Measurements from ENCODE around the gene FHIP2A. TPM values are rescaled to one million over a fixed set of nuclear protein-coding genes. Genes with fewer than 3 reads are reported as not detected.

FHIP2A gene
- total and polyA plus RNA-seq, 12 donors = 4.8 to 36.6 (median 26.4) TPM

DNA sequence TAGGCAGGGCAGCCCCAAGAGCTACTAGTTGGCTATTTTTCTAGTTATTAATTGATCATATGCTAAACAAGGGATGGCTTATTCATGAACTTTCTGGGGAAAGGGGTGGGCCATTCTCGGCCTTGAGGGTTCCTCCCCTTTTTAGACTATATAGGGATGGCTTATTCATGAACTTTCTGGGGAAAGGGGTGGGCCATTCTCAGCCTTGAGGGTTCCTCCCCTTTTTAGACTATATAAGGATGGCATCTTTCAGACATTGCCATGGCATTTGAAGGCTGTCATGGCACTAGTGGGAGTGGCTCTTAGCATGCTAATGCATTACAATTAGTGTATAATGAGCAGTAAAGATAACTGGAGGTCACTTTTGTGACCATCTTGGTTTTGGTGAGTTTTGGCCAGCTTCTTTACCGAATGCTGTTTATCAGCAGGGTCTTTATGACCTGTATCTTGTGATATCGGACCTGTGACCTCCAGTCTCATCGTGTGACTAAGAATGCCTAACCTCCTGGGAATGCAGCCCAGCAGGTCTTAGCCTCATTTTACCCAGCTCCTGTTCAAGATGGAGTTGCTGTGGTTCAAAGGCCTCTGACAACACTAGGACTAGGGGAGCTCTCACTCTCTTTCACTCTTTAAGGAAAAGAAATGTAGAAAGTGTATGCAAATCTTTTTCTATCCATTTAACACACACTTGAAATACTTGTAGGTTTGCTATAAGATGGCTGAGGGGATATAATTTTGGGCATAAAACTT, 7.8 kb downstream of the FHIP2A start:
- H3K27me3 ChIP-seq = no peaks in the 10 kb centered on the region
- H3K4me1 ChIP-seq = peaks cover 4 to 46% (median 34%) of the 10 kb centered on the region in 9 donors
- 73 to 76% methylated on average over 4 of the region's 4 CpGs for WGBS, 2 donors
- DNase-seq (no peak), ATAC-seq (no peak)
- TF ChIP-seq, protein P1, sequence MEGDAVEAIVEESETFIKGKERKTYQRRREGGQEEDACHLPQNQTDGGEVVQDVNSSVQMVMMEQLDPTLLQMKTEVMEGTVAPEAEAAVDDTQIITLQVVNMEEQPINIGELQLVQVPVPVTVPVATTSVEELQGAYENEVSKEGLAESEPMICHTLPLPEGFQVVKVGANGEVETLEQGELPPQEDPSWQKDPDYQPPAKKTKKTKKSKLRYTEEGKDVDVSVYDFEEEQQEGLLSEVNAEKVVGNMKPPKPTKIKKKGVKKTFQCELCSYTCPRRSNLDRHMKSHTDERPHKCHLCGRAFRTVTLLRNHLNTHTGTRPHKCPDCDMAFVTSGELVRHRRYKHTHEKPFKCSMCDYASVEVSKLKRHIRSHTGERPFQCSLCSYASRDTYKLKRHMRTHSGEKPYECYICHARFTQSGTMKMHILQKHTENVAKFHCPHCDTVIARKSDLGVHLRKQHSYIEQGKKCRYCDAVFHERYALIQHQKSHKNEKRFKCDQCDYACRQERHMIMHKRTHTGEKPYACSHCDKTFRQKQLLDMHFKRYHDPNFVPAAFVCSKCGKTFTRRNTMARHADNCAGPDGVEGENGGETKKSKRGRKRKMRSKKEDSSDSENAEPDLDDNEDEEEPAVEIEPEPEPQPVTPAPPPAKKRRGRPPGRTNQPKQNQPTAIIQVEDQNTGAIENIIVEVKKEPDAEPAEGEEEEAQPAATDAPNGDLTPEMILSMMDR (IDR thresholded peaks at IDR 0.05) = no peak
- intact Hi-C loops (cut with DNase I) = loop anchor here in 4 of 10 donors (10.0 kb wide), 2 partner anchors 355 to 525 kb away; no protein-coding TSS in a partner anchor
- H3K27ac ChIP-seq = no peak overlapping the region
- no peaks in the 10 kb centered on the region for H3K9me3 ChIP-seq
- peaks cover 0 to 39% (median 13%) of the 10 kb centered on the region in 9 donors for H3K36me3 ChIP-seq
- H3K4me3 ChIP-seq = no peak overlapping the region

DNA sequence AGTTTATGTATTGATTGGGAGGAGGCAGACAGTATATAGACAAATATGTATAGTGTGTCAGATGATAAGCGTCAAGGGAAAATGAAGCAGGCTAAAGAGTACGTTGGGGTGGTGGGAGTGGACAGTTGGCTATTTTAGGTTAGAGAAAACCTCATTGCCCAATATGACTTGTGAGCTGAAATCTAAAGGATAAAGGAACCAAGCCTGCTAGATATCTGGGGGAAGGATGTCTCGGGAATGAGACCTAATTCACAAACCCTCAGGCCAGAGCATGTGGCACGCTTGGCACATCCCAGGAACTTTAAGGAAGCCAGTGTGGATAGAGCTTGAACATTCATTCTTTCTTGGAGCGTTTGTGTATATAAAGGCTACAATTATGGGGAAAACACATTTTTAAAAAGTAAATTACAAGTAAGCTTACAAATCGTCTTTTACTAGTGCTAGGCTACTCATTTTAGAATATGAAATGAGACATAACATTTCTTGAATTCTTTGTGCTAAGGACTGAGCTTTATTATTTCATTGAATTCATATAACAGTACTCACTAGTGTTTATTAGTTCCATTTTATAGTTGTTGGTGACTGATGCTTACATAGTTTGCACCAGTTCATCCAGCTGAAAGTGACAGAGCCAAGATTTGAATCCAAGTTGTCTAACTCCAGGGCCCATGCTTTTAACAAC, 9.7 kb downstream of the FHIP2A start:
- Histone ChIP-seq H3K27me3 (no peaks in the 10 kb centered on the region), H3K27ac (no peak overlapping the region), H3K36me3 (peaks cover 0 to 59% (median 27%) of the 10 kb centered on the region in 9 donors), H3K9me3 (no peaks in the 10 kb centered on the region), H3K4me3 (no peak overlapping the region), H3K4me1 (peaks cover 0 to 26% (median 14%) of the 10 kb centered on the region in 9 donors)
- ATAC-seq (no peak), DNase-seq (no peak)
- WGBS, 2 donors = 84 to 88% methylated on average over 6 of the region's 6 CpGs
- TF ChIP-seq, protein P1 (IDR thresholded peaks at IDR 0.05) = no peak
- intact Hi-C loops (cut with DNase I) = no loop called here

DNA sequence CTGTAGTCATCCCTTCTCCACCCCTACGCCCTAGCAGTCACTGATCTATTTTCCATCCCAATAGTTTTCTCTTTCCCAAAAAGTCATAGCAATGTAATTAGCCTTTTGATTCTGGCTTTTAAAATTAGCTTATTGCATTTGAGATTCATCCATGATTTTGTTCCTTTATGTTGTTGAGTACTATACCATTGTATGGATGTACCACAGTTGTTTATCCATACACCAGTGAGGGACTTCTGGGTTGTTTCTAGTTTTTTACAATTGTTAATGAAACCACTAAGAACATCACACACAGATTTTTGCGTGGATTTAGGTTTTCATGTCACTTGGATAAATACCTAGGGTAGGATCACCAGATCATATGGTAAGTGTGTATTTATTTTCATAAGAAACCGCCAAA, 16.1 kb downstream of the FHIP2A start:
- Histone ChIP-seq H3K4me3 (no peak overlapping the region), H3K27ac (no peak overlapping the region), H3K27me3 (no peaks in the 10 kb centered on the region), H3K36me3 (peaks cover 0 to 100% (median 58%) of the 10 kb centered on the region in 9 donors), H3K4me1 (peaks cover 0 to 6% (median 0%) of the 10 kb centered on the region in 9 donors), H3K9me3 (no peaks in the 10 kb centered on the region)
- TF ChIP-seq, protein P1 (IDR thresholded peaks at IDR 0.05) = no peak
- 97 to 98% methylated on average over 3 of the region's 3 CpGs for WGBS, 2 donors
- intact Hi-C loops (cut with DNase I) = no loop called here
- ATAC-seq = no peak
- no peak for DNase-seq

DNA sequence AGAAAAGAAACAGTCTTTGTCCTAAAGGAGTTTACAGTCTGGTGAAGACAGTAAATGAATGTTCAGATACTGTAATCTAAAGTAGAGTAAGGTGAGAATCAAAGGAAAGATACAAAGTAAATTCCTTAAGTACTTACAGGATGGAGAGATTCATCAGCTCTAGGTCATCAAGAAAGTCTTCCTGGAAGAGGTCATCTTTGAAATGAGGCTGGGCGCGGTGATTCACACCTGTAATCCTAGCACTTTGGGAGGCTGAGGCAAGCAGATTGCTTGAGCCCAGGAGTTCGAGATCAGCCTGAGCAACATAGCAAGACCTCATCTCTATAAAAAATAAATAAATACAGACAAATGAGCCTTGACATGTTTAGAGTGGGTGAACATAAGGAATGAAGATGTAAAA, 18.3 kb downstream of the FHIP2A start:
- Histone ChIP-seq H3K4me3 (no peak overlapping the region), H3K36me3 (peaks cover 0 to 100% (median 60%) of the 10 kb centered on the region in 9 donors), H3K27me3 (no peaks in the 10 kb centered on the region), H3K27ac (no peak overlapping the region), H3K4me1 (peaks cover 0 to 6% (median 0%) of the 10 kb centered on the region in 9 donors), H3K9me3 (no peaks in the 10 kb centered on the region)
- ATAC-seq (no peak), DNase-seq (no peak)
- 96 to 97% methylated on average over 3 of the region's 3 CpGs for WGBS, 2 donors
- intact Hi-C loops (cut with DNase I) = no loop called here
- TF ChIP-seq, protein P1 (IDR thresholded peaks at IDR 0.05) = no peak
